Measurements from ENCODE around the gene CRYAA.
"Not testable (repeated sequence)": the region's sequence is repeated elsewhere in the genome, so short reads cannot be mapped to it uniquely, and the experiment has no call there.

Gene CRYAA, protein sequence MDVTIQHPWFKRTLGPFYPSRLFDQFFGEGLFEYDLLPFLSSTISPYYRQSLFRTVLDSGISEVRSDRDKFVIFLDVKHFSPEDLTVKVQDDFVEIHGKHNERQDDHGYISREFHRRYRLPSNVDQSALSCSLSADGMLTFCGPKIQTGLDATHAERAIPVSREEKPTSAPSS

DNA sequence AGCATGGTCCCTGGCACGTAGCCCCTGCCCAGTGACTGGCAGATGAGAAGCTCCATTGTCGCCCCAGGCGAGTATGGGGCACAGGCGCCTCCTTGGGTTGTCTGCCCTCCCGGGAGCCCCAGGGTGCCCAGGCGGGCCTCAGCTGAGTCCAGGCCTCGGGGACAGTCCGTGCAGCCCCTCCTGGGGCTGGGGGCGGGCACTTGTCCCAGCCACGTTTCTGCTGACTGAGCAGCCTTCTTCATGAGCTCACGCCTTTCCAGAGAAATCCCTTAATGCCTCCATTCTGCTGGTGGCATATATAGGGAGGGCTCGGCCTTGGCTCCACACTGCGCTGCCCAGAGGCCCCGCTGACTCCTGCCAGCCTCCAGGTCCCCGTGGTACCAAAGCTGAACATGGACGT is at the start of gene CRYAA:
CRYAA (plus strand) TSS at position 301 of the 400 bp plus-strand sequence; CDS start at position 393, 92 bp downstream.
- DNase-seq = not testable (repeated sequence)

GRCh38 chr21:43130094-43130493 is 38.7 kb upstream of the CRYAA start:
- not testable (repeated sequence) for DNase-seq

- not testable (repeated sequence) for DNase-seq
Measured at GRCh38 chr21:43134520-43134919, 34.3 kb upstream of the CRYAA start.

DNA sequence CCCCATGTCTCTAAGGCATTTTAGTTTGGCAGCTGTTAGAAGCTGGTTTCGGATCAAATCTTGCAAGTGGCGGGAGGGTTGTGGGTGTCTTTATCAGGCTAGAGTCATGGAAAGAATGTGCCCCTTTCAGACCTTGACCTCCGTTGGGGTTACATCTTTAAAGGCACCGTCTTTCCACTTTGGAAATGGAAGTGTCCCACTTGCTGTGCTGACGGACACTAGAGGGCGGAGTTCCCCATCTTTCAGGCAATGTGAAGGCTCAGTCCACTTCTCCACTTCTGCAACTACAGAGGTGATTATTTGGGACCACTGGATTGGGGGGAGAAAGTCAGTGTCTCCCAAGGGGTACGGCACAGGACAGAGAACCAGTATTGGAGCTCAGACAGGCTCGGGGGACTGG is 29.9 kb upstream of the CRYAA start:
- not testable (repeated sequence) for DNase-seq

DNA sequence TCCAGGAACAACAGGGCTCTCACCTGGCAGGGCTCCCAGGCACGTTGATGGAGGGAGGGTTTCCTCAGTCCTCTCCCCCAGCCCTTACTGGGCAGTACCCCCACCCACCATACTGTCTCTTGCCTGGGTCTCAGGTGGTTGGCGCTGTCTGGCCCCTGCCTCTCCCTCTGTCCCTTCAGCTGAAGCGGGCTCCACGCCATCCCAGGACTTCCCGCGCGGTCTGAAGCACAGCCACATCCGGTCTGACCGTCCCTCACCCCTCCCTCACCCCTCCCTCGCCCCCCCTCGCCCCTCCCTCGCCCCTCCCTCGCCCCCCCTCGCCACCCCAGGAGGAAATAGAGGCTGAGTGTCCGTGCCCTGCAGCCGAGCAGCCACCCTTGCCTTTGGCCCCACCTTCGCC is 27.4 kb upstream of the CRYAA start:
- not testable (repeated sequence) for DNase-seq

GRCh38 chr21:43146637-43147036 is 22.2 kb upstream of the CRYAA start:
- not testable (repeated sequence) for DNase-seq

DNA sequence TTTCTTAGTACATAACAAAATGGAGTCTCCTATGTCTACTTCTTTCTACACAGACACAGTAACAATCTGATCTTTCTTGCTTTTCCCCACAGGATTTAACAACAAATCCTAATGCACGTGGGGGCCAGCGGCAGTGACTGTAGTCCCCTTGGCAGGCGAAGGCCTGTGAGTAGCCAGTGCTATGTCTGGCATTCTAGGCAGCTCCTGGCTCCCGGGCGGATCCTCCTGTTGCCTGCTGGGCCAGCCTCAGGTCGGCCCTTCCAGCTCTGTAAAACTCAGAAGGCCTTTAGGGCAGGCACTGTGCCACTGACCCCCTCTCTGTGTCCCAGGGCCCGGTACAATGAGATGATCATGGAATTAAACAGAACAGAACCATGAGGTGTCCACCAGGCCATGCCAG is 20.8 kb upstream of the CRYAA start:
- DNase-seq = not testable (repeated sequence)

GRCh38 chr21:43149344-43149743 is 19.5 kb upstream of the CRYAA start:
- not testable (repeated sequence) for DNase-seq

- DNase-seq = not testable (repeated sequence)
Measured at GRCh38 chr21:43153601-43154000, 15.2 kb upstream of the CRYAA start.

DNA sequence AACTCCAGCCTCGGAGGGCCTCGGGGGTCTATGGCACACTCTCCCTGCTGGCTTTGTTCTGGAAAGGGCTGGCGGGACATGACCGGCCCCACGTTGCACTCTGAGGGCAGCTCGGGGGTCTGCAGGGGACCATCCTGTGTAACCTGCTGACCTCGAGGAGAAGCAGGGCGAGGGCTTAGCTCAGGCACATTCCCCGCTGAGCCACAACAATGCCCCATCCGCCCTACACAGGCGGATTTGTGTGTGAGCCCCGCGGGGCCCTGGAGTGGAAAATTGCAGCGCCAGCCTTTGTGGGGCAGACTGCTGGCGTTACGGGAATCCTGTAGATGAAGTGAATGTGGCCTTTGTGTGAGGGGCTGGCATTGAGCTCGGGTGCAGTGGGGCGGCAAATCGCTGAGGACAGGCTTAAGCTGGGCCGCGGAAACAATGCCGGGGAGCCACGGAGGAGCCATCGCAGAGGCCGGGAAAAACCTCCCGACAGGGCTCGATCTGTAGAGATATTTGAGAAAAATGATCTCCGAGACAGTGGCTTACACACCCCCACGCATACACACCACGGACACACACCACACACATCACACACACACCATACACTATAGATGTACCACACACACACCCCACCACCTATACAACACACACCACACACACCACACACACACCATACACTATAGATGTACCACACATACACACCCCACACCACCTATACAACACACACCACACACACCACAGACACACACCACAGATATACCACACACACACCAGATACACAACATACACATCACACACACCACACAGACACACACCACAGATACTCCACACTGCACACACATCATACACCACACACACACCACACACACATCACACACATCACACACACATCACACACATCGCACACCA is 9.3 kb upstream of the CRYAA start:
- DNase-seq = not testable (repeated sequence)

GRCh38 chr21:43161826-43162707 is 6.7 kb upstream of the CRYAA start:
- not testable (repeated sequence) for DNase-seq

DNA sequence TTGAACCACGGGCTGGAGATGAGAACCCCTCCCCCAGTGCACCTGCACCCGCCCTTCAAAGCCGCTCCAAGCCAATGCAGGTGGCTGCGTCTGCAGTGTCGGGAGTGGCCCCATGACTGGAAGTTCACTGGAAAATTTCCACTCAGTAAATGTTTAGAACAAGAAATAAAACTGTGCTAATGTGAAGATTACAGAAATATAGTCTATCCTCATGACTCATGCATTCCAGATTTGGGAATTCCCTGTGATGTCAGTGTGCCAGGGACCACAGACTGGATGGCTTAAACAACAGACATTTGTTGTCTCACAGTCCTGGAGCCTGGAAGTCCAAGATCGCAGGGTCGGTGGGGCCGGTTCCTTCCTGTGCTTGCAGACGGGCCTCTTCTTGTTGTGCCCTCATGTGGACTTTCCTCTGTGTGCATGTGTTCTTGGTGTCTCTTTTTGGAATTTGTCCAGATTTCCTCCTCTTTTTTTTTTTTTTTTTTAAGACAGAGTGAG is 6.1 kb upstream of the CRYAA start:
- not testable (repeated sequence) for DNase-seq

- DNase-seq = not testable (repeated sequence)
Measured at GRCh38 chr21:43164823-43165222, 4.0 kb upstream of the CRYAA start.

GRCh38 chr21:43165734-43166133 is 3.1 kb upstream of the CRYAA start:
- not testable (repeated sequence) for DNase-seq

DNA sequence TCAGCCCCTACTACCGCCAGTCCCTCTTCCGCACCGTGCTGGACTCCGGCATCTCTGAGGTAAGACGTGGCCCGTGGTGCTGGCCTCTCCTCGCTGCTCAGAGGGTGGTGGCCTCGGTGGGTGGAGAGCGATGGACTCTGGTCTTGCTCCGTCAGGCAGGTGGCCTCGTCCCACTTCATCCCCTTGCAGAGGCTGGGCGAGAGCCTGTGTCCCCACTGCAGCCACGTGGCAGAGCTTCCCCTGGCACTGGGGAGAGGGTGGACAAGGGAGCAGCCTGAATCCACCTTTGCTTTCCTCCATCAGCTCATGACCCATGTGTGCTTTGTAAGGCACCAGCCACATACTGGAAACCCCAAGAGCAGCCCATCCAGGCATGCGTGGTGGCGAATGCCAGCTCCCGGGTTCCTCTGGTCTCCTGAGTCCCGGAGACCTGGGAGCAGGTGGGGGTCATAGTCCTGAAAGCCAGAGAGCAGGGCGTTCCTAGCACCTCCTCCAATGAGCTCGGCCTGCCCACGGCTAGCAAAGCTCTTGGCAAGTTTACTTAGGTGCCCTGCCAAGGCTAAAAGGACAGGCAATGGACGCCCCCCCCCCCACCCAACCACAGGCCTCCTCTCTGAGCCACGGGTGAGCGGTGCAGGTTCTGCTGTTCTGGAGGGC is 550 bp downstream of the CRYAA start:
- not testable (repeated sequence) for DNase-seq

DNA sequence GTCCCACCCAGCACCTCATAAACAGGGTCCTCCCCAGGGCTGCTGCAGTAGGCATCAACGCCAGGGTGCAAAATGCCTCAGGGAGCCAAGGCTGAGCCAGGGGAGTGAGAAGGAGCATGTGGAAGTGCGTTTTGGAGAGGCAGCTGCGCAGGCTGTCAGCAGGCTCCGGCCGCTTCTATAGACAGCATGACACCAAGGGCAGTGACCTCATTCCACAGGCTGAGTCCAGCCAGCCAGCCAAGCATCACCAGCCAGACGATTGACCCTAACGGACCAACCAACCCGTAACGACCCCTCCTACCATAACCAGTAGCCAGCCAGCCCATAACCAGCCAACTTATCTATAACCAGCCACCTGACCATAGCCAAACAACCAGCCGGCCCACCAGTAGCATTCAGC is 1.1 kb downstream of the CRYAA start:
- not testable (repeated sequence) for DNase-seq

- DNase-seq = not testable (repeated sequence)
Measured at GRCh38 chr21:43172812-43173211, 4.0 kb downstream of the CRYAA start.

GRCh38 chr21:43173438-43173837 is 4.6 kb downstream of the CRYAA start:
- not testable (repeated sequence) for DNase-seq

GRCh38 chr21:43173930-43174329 is 5.1 kb downstream of the CRYAA start:
- DNase-seq = not testable (repeated sequence)

- not testable (repeated sequence) for DNase-seq
Measured at GRCh38 chr21:43174998-43175397, 6.2 kb downstream of the CRYAA start.

- not testable (repeated sequence) for DNase-seq
Measured at GRCh38 chr21:43176621-43177020, 7.8 kb downstream of the CRYAA start.

Measured in GOT3 (cell line).